ENCODE measurements around the gene CCDC57.

Gene CCDC57

DNA sequence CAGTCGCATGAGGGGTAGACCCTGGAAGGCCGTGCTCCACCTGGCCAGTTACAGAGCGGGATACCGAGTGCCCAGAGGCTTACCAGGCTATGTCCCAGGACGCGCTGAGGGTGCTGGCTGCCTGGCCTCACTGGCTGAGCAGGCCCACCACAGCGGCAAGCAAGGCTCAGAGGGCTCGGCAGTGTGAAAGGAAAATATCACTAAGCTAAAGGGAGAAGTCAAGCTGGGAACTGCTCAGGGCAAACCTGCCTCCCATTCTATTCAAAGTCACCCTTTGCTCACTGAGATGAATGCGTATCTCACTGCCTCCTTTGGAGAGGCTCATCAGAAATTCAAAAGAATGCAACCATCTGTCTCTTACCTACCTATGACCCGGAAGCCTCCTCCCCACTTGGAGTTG is 37.4 kb downstream of the CCDC57 start:
- no peak for TF ChIP-seq POLR2AphosphoS5 (IDR thresholded peaks at IDR 0.05; ENCODE audit: low read depth, low read length)
- no peak for TF ChIP-seq TAF1 (IDR thresholded peaks at IDR 0.05; ENCODE audit: borderline replicate concordance, insufficient read depth, low read length)
- TF ChIP-seq FOXP2 (optimal IDR thresholded peaks at IDR 0.05; ENCODE audit: borderline replicate concordance, extremely low read depth, extremely low read length, insufficient read depth), result no peak
- no peak for TF ChIP-seq REST (IDR thresholded peaks at IDR 0.05; ENCODE audit: insufficient read depth in 1 of 2, low read depth in 2 of 2, low read length in 2 of 2)
- no peak for TF ChIP-seq SIN3A (IDR thresholded peaks at IDR 0.05; ENCODE audit: borderline replicate concordance, insufficient read depth, low read length)

- TF ChIP-seq REST (IDR thresholded peaks at IDR 0.05; ENCODE audit: insufficient read depth in 1 of 2, low read depth in 2 of 2, low read length in 2 of 2), result no peak
- TF ChIP-seq TAF1 (IDR thresholded peaks at IDR 0.05; ENCODE audit: borderline replicate concordance, insufficient read depth, low read length), result no peak
- no peak for TF ChIP-seq POLR2AphosphoS5 (IDR thresholded peaks at IDR 0.05; ENCODE audit: low read depth, low read length)
Observed at GRCh38 chr17:82173351-82174041, 39.1 kb downstream of the CCDC57 start.

- no peak for TF ChIP-seq TAF1 (IDR thresholded peaks at IDR 0.05; ENCODE audit: borderline replicate concordance, insufficient read depth, low read length)
- no peak for TF ChIP-seq SIN3A (IDR thresholded peaks at IDR 0.05; ENCODE audit: borderline replicate concordance, insufficient read depth, low read length)
- no peak for TF ChIP-seq POLR2AphosphoS5 (IDR thresholded peaks at IDR 0.05; ENCODE audit: low read depth, low read length)
- TF ChIP-seq FOXP2 (optimal IDR thresholded peaks at IDR 0.05; ENCODE audit: borderline replicate concordance, extremely low read depth, extremely low read length, insufficient read depth), result no peak
- no peak for TF ChIP-seq REST (IDR thresholded peaks at IDR 0.05; ENCODE audit: insufficient read depth in 1 of 2, low read depth in 2 of 2, low read length in 2 of 2)
Observed at GRCh38 chr17:82172486-82173160, 40.0 kb downstream of the CCDC57 start.

- TF ChIP-seq FOXP2 (optimal IDR thresholded peaks at IDR 0.05; ENCODE audit: borderline replicate concordance, extremely low read depth, extremely low read length, insufficient read depth) (no peak), REST (IDR thresholded peaks at IDR 0.05; ENCODE audit: insufficient read depth in 1 of 2, low read depth in 2 of 2, low read length in 2 of 2) (no peak)
Observed at GRCh38 chr17:82171750-82172375, 40.8 kb downstream of the CCDC57 start.

Data from PFSK-1 (cell line).